GM23338 (cell line): Measurements from ENCODE around the gene RSRC2. TPM values are rescaled to one million over a fixed set of nuclear protein-coding genes. Genes with fewer than 3 reads are reported as not detected.

Experiments used
- ATAC-seq: fragments of 200-7000 bp; cut with Tn5 transposase; 3 replicates; pipeline ENCODE4 v1.9.1; 2020
- DNase-seq: peaks from one replicate; pipeline ENCODE4 v3.0.0-alpha.2; 2015; ENCODE audit warnings: low spot score
- H2AFZ ChIP-seq: fragments of 200-600 bp; sonication (generic); 2 replicates; pipeline ENCODE4 v1.8.0; 2016; ENCODE audit warnings: antibody characterized with exemption, mild to moderate bottlenecking, moderate library complexity
- H3F3A ChIP-seq: fragments of 200-600 bp; sonication (generic); replicated peaks from 2 replicates; pipeline ENCODE4 v1.8.0; 2017; ENCODE audit warnings: antibody characterized with exemption, mixed run types, low read depth
- H3K27ac ChIP-seq: fragments of 200-600 bp; sonication (generic); 2 replicates; pipeline ENCODE4 v1.6.1; 2016; ENCODE audit warnings: low read depth
- H3K27me3 ChIP-seq: fragments of 200-600 bp; sonication (generic); 2 replicates; pipeline ENCODE4 v1.8.0; 2016; ENCODE audit warnings: mild to moderate bottlenecking, mixed run types, moderate library complexity; ENCODE audit not compliant: insufficient read depth
- H3K36me3 ChIP-seq: fragments of 200-600 bp; sonication (generic); 2 replicates; pipeline ENCODE4 v1.8.0; 2016; ENCODE audit warnings: mild to moderate bottlenecking; ENCODE audit not compliant: insufficient read depth
- H3K4me1 ChIP-seq: fragments of 200-600 bp; sonication (generic); 2 replicates; pipeline ENCODE4 v1.8.0; 2016; ENCODE audit warnings: mild to moderate bottlenecking, moderate library complexity; ENCODE audit not compliant: insufficient read depth
- H3K4me2 ChIP-seq: fragments of 200-600 bp; sonication (generic); 2 replicates; pipeline ENCODE4 v1.7.1; 2017; ENCODE audit warnings: mixed run types
- H3K4me3 ChIP-seq: fragments of 200-600 bp; sonication (generic); 2 replicates; pipeline ENCODE4 v1.6.1; 2016; ENCODE audit warnings: mixed run types
- H3K79me2 ChIP-seq: fragments of 200-600 bp; sonication (generic); replicated peaks from 2 replicates; pipeline ENCODE4 v1.8.0; 2017; ENCODE audit warnings: mild to moderate bottlenecking; ENCODE audit not compliant: insufficient read depth
- H3K9me2 ChIP-seq: fragments of 200-600 bp; sonication (generic); 2 replicates; pipeline ENCODE4 v1.8.0; 2017; ENCODE audit not compliant: insufficient read depth
- H4K20me1 ChIP-seq: fragments of 200-600 bp; sonication (generic); replicated peaks from 2 replicates; pipeline ENCODE4 v1.8.0; 2017; ENCODE audit warnings: mild to moderate bottlenecking; ENCODE audit not compliant: insufficient read depth
- H3K27ac Mint-ChIP-seq: 2 replicates; pipeline ENCODE4 v1.8.0; 2020; ENCODE audit warnings: inconsistent platforms, mild to moderate bottlenecking, moderate library complexity, mixed read lengths
- H3K27me3 Mint-ChIP-seq: 3 replicates; pipeline ENCODE4 v1.8.0; 2022; ENCODE audit warnings: low read depth, mild to moderate bottlenecking, moderate library complexity, mixed read lengths, inconsistent platforms; ENCODE audit not compliant: insufficient read depth, poor library complexity
- H3K36me3 Mint-ChIP-seq: 3 replicates; pipeline ENCODE4 v1.8.0; 2021; ENCODE audit warnings: low read depth, mild to moderate bottlenecking, inconsistent platforms, moderate library complexity, mixed read lengths
- H3K4me1 Mint-ChIP-seq: 3 replicates; pipeline ENCODE4 v1.8.0; 2020; ENCODE audit warnings: mild to moderate bottlenecking, inconsistent platforms, mixed read lengths
- H3K4me3 Mint-ChIP-seq: 3 replicates; pipeline ENCODE4 v1.8.0; 2021; ENCODE audit warnings: moderate library complexity, mild to moderate bottlenecking, inconsistent platforms, mixed read lengths
- H3K9me3 Mint-ChIP-seq: 3 replicates; pipeline ENCODE4 v1.8.0; 2020; ENCODE audit warnings: moderate library complexity, mild to moderate bottlenecking, inconsistent platforms, mixed read lengths
- CTCF ChIP-seq, 2 experiments: fragments of 200-600 bp in 1 of 2; sonication (generic) in 1 of 2; conservative IDR thresholded peaks; 2 replicates each; pipeline versions ENCODE4 v1.5.1 to v1.6.1; 2016 to 2017; ENCODE audit warnings: antibody characterized with exemption in 2 of 2, low read depth in 2 of 2, mild to moderate bottlenecking in 2 of 2, moderate library complexity in 1 of 2
- EZH2 ChIP-seq: fragments of 200-600 bp; sonication (generic); IDR thresholded peaks from one replicate; pipeline ENCODE4 v1.8.0; 2017; ENCODE audit warnings: antibody characterized with exemption, mild to moderate bottlenecking, low read depth; ENCODE audit not compliant: unreplicated experiment
- EZH2phosphoT487 ChIP-seq: fragments of 200-600 bp; sonication (generic); IDR thresholded peaks from one replicate; pipeline ENCODE4 v1.8.1; 2018; ENCODE audit warnings: antibody characterized with exemption; ENCODE audit not compliant: unreplicated experiment
- JUNB ChIP-seq: IDR thresholded peaks from one replicate; pipeline ENCODE4 v1.6.1; 2016; ENCODE audit warnings: antibody characterized with exemption; ENCODE audit not compliant: unreplicated experiment
- POLR2AphosphoS5 ChIP-seq: IDR thresholded peaks from 2 replicates; pipeline ENCODE4 v1.6.1; 2016; ENCODE audit warnings: antibody characterized with exemption, low read depth
- REST ChIP-seq: IDR thresholded peaks from one replicate; pipeline ENCODE4 v1.6.1; 2018; ENCODE audit warnings: antibody characterized with exemption; ENCODE audit not compliant: unreplicated experiment
- STAT1 ChIP-seq: IDR thresholded peaks from one replicate; pipeline ENCODE4 v1.6.1; 2016; ENCODE audit warnings: antibody characterized with exemption; ENCODE audit not compliant: unreplicated experiment
- ZNF114 ChIP-seq: fragments of 250-450 bp; sonication (Bioruptor Pico); IDR thresholded peaks from 2 replicates; pipeline ENCODE4 v1.5.0; 2020; ENCODE audit warnings: mild to moderate bottlenecking, moderate library complexity
- ZNF331 ChIP-seq: fragments of 250-450 bp; sonication (Bioruptor Pico); IDR thresholded peaks from 2 replicates; pipeline ENCODE4 v1.5.0; 2020; ENCODE audit warnings: low read depth, mild to moderate bottlenecking, moderate library complexity
- ZNF462 ChIP-seq: fragments of 250-450 bp; sonication (Bioruptor Pico); IDR thresholded peaks from 2 replicates; pipeline ENCODE4 v1.5.0; 2020; ENCODE audit warnings: mild to moderate bottlenecking, moderate library complexity
- polyA plus RNA-seq: library from polyadenylated mRNA; unstranded; fragments of >200 nt; fragmentation: Nextera tagmentation; extraction: Ambion mirVana; gene quantifications from 2 replicates; pipeline ENCODE4 v1.2.1, GENCODE V29; 2016
- total RNA-seq: library from RNA; depleted of rRNA; stranded (reverse); fragments of >200 nt; shearing (Covaris generic); gene quantifications from 2 replicates; pipeline ENCODE4 v1.2.3, GENCODE V29; 2014

RSRC2 gene
- total and polyA plus RNA-seq, 2 experiments from 2014 or later: 76.3 to 184 TPM

DNA sequence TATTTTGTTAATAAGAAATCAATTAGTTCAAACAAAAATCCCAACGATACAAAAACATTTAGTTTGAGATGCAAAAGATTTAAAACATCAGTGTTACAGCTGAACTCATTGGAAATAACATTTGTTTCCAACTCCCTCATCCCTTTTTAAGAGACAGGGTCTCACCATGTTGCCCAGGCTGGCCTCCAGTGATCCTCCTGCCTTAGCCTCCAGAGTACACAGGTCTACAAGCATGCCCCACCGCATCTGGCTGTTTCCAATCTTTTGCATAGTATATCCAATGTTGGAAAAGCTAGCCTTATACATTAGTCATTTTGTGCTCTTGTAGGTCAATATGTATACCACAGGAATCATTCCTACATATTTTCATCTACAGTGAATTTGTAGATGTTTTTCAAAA is 11.5 kb downstream of the RSRC2 start (continued):
- no peak for TF ChIP-seq ZNF462 (CRISPR knock-in tag)
- no peak for TF ChIP-seq EZH2
- no peak for TF ChIP-seq POLR2AphosphoS5
- TF ChIP-seq STAT1: no peak
- no peak for TF ChIP-seq REST
- no peak for TF ChIP-seq JUNB

- Histone ChIP-seq H2AFZ (no peak overlapping the region), H3K36me3 (peaks cover 98% of the 10 kb centered on the region), H3K4me3 (no peak overlapping the region), H3K4me2 (no peak overlapping the region), H3K4me1 (no peaks in the 10 kb centered on the region), H3K27me3 (no peaks in the 10 kb centered on the region), H3K79me2 (peaks cover 90% of the 10 kb centered on the region), H3K9me2 (no peaks in the 10 kb centered on the region), H3F3A (peaks cover 21% of the 10 kb centered on the region; the same call in 1 of the 2 replicates), H4K20me1 (peaks cover 39% of the 10 kb centered on the region), H3K27ac (no peak overlapping the region)
- Mint-ChIP-seq H3K9me3 (no peaks in the 10 kb centered on the region), H3K4me3 (no peak overlapping the region), H3K4me1 (no peaks in the 10 kb centered on the region), H3K27me3 (peaks cover 2% of the 10 kb centered on the region), H3K36me3 (peaks cover 98% of the 10 kb centered on the region), H3K27ac (no peak overlapping the region)
- ATAC-seq: no peak
- no peak for DNase-seq
- no peak for TF ChIP-seq CTCF (conservative IDR thresholded peaks at IDR 0.05; ENCODE audit: low read depth in 2 of 2)
- no peak for TF ChIP-seq STAT1
- TF ChIP-seq EZH2phosphoT487: no peak
- no peak for TF ChIP-seq REST
- no peak for TF ChIP-seq ZNF331 (CRISPR knock-in tag)
- TF ChIP-seq ZNF114: no peak
These were observed 13.1 kb downstream of the RSRC2 start for GRCh38 chr12:122513660-122514059.
